Karpas-422 (cell line): Measurements from ENCODE around the gene PLXNA1. TPM values are rescaled to one million over a fixed set of nuclear protein-coding genes. Genes with fewer than 3 reads are reported as not detected.
A peak's percentile ranks its signal among the peaks of the same experiment; 100 is the strongest.

Experiments
- DNase-seq: peaks from one replicate; pipeline ENCODE4 v3.0.0-alpha.2; 2015
- H2AFZ ChIP-seq: fragments of 200-600 bp; sonication (generic); 2 replicates; pipeline ENCODE4 v1.6.1; 2014; ENCODE audit warnings: antibody characterized with exemption, low read length, mixed read lengths
- H3K27ac ChIP-seq: fragments of 200-600 bp; sonication (generic); 2 replicates; pipeline ENCODE4 v1.5.1; 2014; ENCODE audit warnings: mild to moderate bottlenecking, low read length, moderate library complexity
- H3K27me3 ChIP-seq: fragments of 200-600 bp; sonication (generic); 2 replicates; pipeline ENCODE4 v1.6.1; 2014; ENCODE audit warnings: low read length, mixed read lengths
- H3K36me3 ChIP-seq: fragments of 200-600 bp; sonication (generic); 2 replicates; pipeline ENCODE4 v1.6.1; 2014; ENCODE audit warnings: low read length, mixed read lengths; ENCODE audit not compliant: insufficient read depth
- H3K4me1 ChIP-seq: fragments of 200-600 bp; sonication (generic); 2 replicates; pipeline ENCODE4 v1.6.1; 2014; ENCODE audit warnings: mild to moderate bottlenecking, low read length, mixed read lengths
- H3K4me2 ChIP-seq: fragments of 200-600 bp; sonication (generic); 2 replicates; pipeline ENCODE4 v1.6.1; 2014; ENCODE audit warnings: low read length, low read depth, mild to moderate bottlenecking; ENCODE audit not compliant: poor library complexity, severe bottlenecking
- H3K4me3 ChIP-seq: fragments of 200-600 bp; sonication (generic); 2 replicates; pipeline ENCODE4 v1.5.1; 2014; ENCODE audit warnings: mild to moderate bottlenecking, antibody characterized with exemption, low read length, mixed read lengths
- H3K79me2 ChIP-seq: fragments of 200-600 bp; sonication (generic); 2 replicates; pipeline ENCODE4 v1.6.1; 2014; ENCODE audit warnings: mild to moderate bottlenecking, low read length, mixed read lengths
- H3K9ac ChIP-seq: fragments of 200-600 bp; sonication (generic); 2 replicates; pipeline ENCODE4 v1.6.0; 2014; ENCODE audit warnings: low read length
- H3K9me2 ChIP-seq: fragments of 200-600 bp; sonication (generic), shearing (Covaris generic); replicated peaks from 2 replicates; pipeline ENCODE4 v1.6.0; 2014; ENCODE audit warnings: mild to moderate bottlenecking, low read length, moderate library complexity; ENCODE audit not compliant: insufficient read depth
- H3K9me3 ChIP-seq: fragments of 300-700, 200-600 bp; sonication (generic); 2 replicates; pipeline ENCODE4 v1.6.1; 2014; ENCODE audit warnings: low read length, mixed read lengths
- H4K20me1 ChIP-seq: fragments of 200-600 bp; sonication (generic); 2 replicates; pipeline ENCODE4 v1.6.1; 2014; ENCODE audit warnings: mild to moderate bottlenecking, antibody characterized with exemption, low read length, low read depth; ENCODE audit not compliant: insufficient read depth
- total RNA-seq: library from RNA; depleted of rRNA; stranded (reverse); fragments of >200 nt; shearing (Covaris generic); gene quantifications from 2 replicates; pipeline ENCODE4 v1.2.3, GENCODE V29; 2014; ENCODE audit warnings: low replicate concordance

Gene PLXNA1
- total RNA-seq, 1 experiment from 2014 or later, result 7.5 TPM

DNA sequence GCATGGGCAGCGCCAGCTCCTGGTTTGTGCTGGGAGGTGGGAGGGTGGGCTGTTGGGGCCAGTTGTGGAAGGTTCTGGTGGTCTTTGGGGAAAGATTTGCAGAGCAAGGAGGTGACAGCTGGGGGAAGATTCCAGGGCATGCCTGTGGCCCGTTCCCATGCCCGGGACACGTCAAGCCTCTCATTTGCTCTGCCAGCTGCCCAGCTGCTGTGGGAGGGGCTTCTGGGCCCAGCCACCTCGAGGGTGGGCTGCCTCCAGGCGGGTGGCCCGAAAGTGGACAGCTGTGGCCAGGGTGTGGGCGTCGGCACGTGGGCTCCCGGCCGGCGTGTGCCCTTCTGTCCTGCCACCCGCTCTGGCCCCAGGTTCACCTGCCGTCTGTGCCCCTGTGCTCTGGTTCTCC, 17.2 kb downstream of the PLXNA1 start:
- H4K20me1 ChIP-seq, result peaks cover 4% of the 10 kb centered on the region; the same call in 1 of the 2 replicates
- H3K27ac ChIP-seq, result no peak overlapping the region
- H3K4me1 ChIP-seq, result peaks cover 34% of the 10 kb centered on the region
- H2AFZ ChIP-seq, result no peak overlapping the region
- H3K9me2 ChIP-seq, result no peaks in the 10 kb centered on the region
- DNase-seq, result no peak
- H3K4me2 ChIP-seq, result no peak overlapping the region
- H3K79me2 ChIP-seq, result no peaks in the 10 kb centered on the region
- no peaks in the 10 kb centered on the region for H3K36me3 ChIP-seq
- H3K9ac ChIP-seq, result no peak overlapping the region
- H3K4me3 ChIP-seq, result no peak overlapping the region
- H3K9me3 ChIP-seq, result no peaks in the 10 kb centered on the region
- no peaks in the 10 kb centered on the region for H3K27me3 ChIP-seq

GRCh38 chr3:127000761-127001160, 17.8 kb downstream of the PLXNA1 start:
- H3K27ac ChIP-seq, result no peak overlapping the region
- H3K4me1 ChIP-seq, result peaks cover 27% of the 10 kb centered on the region
- no peak for DNase-seq
- H3K9me3 ChIP-seq, result no peaks in the 10 kb centered on the region
- no peak overlapping the region for H2AFZ ChIP-seq
- peaks cover 3% of the 10 kb centered on the region; the same call in 1 of the 2 replicates for H4K20me1 ChIP-seq
- H3K4me2 ChIP-seq, result no peak overlapping the region
- no peaks in the 10 kb centered on the region for H3K27me3 ChIP-seq
- no peaks in the 10 kb centered on the region for H3K9me2 ChIP-seq
- no peak overlapping the region for H3K9ac ChIP-seq
- no peaks in the 10 kb centered on the region for H3K79me2 ChIP-seq
- H3K36me3 ChIP-seq, result no peaks in the 10 kb centered on the region
- H3K4me3 ChIP-seq, result no peak overlapping the region

DNA sequence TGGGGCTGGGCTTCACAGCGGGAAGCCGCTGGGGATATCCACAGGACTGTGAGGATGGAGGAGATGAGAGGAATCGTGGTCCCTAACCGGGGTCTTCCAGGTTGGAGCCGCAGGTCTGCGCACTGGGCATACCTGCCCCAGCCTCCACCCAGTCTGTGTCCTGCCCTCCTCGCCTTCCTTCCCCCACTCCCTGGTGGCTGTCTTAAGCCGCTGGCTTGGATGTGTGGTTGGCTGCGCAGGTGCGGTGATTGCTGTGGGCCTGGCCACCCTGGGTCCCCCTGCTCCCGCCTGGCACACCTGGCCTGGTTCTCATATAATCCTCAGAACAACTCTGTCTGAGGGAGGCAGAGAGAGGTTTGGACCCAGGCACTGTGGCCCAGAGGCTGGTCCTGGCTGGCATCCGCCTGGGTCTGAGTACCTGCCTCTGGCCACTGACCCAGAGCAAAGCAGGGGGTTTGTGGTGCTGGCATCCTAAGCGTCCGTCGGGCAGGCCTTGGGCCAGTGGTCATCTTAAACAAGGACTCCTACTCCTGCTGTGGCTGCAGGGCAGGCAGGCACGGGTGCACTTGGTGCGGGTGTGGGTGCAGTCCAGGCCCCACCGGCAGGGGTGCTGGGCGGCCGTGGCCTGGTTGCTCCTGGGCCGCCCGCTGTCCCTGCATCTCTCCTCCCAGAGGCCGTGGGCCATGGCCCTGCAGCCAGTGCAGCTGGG, 18.7 kb downstream of the PLXNA1 start:
- peaks cover 3% of the 10 kb centered on the region; the same call in 1 of the 2 replicates for H4K20me1 ChIP-seq
- H3K27me3 ChIP-seq, result no peaks in the 10 kb centered on the region
- DNase-seq, result no peak
- no peak overlapping the region for H2AFZ ChIP-seq
- H3K36me3 ChIP-seq, result no peaks in the 10 kb centered on the region
- H3K9ac ChIP-seq, result no peak overlapping the region
- H3K4me2 ChIP-seq, result no peak overlapping the region
- H3K79me2 ChIP-seq, result no peaks in the 10 kb centered on the region
- H3K9me3 ChIP-seq, result no peaks in the 10 kb centered on the region
- no peaks in the 10 kb centered on the region for H3K9me2 ChIP-seq
- no peak overlapping the region for H3K27ac ChIP-seq
- peaks cover 20% of the 10 kb centered on the region for H3K4me1 ChIP-seq
- no peak overlapping the region for H3K4me3 ChIP-seq

DNA sequence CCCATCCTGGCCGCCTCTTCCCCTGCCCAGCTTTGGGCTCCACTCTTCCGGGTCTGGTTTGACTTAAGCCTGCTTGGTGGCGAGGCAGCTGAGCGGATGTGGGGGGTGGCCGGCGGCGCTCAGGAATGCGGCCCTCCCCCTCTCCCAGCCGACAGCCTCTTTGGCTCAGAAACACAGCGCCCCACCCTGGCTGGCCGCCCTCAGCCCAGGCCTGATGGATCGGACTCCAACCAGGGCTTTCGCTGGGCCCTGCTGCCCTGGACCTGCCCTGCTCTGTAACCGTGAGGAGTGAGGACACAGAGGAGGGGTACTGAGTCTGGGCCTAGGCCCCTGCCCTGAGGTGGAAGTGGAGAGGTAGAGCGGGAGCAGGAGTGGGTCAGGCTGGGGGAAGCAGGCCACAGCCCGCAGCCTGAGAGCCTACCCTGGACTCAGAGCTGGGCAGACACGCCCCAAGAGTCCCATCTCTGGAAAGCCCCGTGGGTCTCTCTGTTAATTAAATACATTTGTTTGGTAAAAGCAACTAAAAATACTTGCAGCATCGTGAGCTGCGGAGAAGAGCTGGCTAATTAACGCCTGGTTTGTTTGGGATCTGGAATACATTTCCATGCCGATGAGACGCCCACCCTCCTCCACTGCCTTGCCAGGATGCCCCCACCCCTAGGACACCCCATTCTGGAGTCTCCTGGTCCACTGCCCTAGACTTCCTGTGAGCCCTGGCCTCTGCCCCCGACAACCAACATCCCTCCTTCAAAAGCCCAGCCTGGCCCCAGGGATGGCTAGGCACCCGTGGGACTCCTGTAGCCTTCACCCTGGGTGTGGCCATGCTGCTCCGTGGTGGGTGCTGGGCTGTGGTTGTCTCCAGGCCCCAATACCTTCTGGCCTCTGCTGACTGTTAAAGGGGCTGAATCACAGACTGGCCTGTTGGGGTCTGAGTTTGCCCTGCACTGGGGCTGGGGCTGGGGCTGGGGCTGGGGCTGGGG, 19.6 kb downstream of the PLXNA1 start:
- Histone ChIP-seq H2AFZ (no peak overlapping the region), H3K4me1 (peaks cover 20% of the 10 kb centered on the region), H3K79me2 (no peaks in the 10 kb centered on the region), H3K27me3 (no peaks in the 10 kb centered on the region), H3K9me3 (no peaks in the 10 kb centered on the region), H3K4me2 (peak overlapping the region; percentile 27), H3K9me2 (no peaks in the 10 kb centered on the region), H3K4me3 (no peak overlapping the region), H3K36me3 (no peaks in the 10 kb centered on the region), H4K20me1 (peaks cover 3% of the 10 kb centered on the region; the same call in 1 of the 2 replicates), H3K27ac (no peak overlapping the region), H3K9ac (no peak overlapping the region)
- DNase-seq, result no peak

- Histone ChIP-seq H3K4me2 (no peak overlapping the region), H3K36me3 (no peaks in the 10 kb centered on the region), H3K9me2 (no peaks in the 10 kb centered on the region), H3K9me3 (no peaks in the 10 kb centered on the region), H3K79me2 (no peaks in the 10 kb centered on the region), H3K27me3 (no peaks in the 10 kb centered on the region), H3K9ac (no peak overlapping the region), H3K27ac (no peak overlapping the region), H3K4me3 (no peak overlapping the region), H4K20me1 (peaks cover 3% of the 10 kb centered on the region; the same call in 1 of the 2 replicates), H3K4me1 (peaks cover 15% of the 10 kb centered on the region), H2AFZ (no peak overlapping the region)
- no peak for DNase-seq
Measured at GRCh38 chr3:127003175-127003555, 20.2 kb downstream of the PLXNA1 start.

- H3K4me1 ChIP-seq, result peaks cover 10% of the 10 kb centered on the region
- no peaks in the 10 kb centered on the region for H3K79me2 ChIP-seq
- no peaks in the 10 kb centered on the region for H3K9me2 ChIP-seq
- H4K20me1 ChIP-seq, result peaks cover 3% of the 10 kb centered on the region; the same call in 1 of the 2 replicates
- H3K9me3 ChIP-seq, result no peaks in the 10 kb centered on the region
- no peak overlapping the region for H2AFZ ChIP-seq
- no peaks in the 10 kb centered on the region for H3K36me3 ChIP-seq
- H3K4me3 ChIP-seq, result no peak overlapping the region
- DNase-seq, result no peak
- no peak overlapping the region for H3K27ac ChIP-seq
- no peak overlapping the region for H3K9ac ChIP-seq
- H3K4me2 ChIP-seq, result no peak overlapping the region
- no peaks in the 10 kb centered on the region for H3K27me3 ChIP-seq
Measured at GRCh38 chr3:127003601-127004280, 20.8 kb downstream of the PLXNA1 start.

- DNase-seq, result no peak
- Histone ChIP-seq H3K4me2 (no peak overlapping the region), H3K4me3 (no peak overlapping the region), H2AFZ (no peak overlapping the region), H3K36me3 (no peaks in the 10 kb centered on the region), H3K79me2 (no peaks in the 10 kb centered on the region), H3K27me3 (no peaks in the 10 kb centered on the region), H4K20me1 (peaks cover 3% of the 10 kb centered on the region; the same call in 1 of the 2 replicates), H3K27ac (no peak overlapping the region), H3K4me1 (peaks cover 13% of the 10 kb centered on the region), H3K9me3 (no peaks in the 10 kb centered on the region), H3K9me2 (no peaks in the 10 kb centered on the region), H3K9ac (no peak overlapping the region)
Measured at GRCh38 chr3:127004641-127005397, 21.9 kb downstream of the PLXNA1 start.
